AG20443 (cell line): ENCODE measurements around the gene RAD51B.
A peak's percentile ranks its signal among the peaks of the same experiment; 100 is the strongest.
"Not testable (repeated sequence)": the region's sequence is repeated elsewhere in the genome, so short reads cannot be mapped to it uniquely, and the experiment has no call there.

ENCODE experiments used
- DNase-seq: peaks from one replicate; pipeline ENCODE4 v3.0.0; 2012; ENCODE audit warnings: low spot score, mixed read lengths

The RAD51B gene

DNA sequence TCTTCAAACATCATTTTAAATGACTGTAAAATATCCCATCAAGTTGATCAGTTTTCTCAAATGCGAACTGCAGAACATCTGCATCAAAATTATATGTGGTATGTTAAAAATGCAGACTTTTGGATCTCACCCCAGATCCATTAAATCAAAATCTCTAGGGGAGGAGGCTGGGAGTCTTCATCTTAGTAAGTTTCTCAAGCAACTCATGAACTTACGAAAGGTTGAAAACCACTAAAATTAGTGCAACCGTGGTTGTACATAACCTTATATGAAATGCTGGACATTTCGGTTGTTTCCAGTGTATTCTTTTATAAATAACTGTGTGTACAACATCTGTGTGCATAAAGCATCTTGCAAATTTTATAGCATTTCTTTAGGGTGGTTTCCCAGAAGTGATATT is 934.1 kb downstream of the RAD51B start:
- peak; percentile 32 for DNase-seq

DNA sequence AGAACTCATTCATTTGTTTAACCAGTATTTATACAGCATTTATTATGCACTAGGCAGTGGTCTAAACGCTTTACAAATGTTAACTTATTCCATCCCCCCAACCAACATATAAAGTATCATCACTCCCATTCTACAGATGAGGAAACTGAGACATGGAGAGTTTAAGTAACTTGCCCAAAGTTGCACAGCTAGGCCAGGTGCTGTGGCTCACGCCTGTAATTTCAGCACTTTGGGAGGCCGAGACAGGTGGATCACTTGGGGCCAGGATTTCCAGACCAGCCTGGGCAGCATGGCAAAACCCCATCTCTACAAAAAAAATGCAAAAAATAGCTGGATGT is 935.4 kb downstream of the RAD51B start:
- no peak for DNase-seq

DNA sequence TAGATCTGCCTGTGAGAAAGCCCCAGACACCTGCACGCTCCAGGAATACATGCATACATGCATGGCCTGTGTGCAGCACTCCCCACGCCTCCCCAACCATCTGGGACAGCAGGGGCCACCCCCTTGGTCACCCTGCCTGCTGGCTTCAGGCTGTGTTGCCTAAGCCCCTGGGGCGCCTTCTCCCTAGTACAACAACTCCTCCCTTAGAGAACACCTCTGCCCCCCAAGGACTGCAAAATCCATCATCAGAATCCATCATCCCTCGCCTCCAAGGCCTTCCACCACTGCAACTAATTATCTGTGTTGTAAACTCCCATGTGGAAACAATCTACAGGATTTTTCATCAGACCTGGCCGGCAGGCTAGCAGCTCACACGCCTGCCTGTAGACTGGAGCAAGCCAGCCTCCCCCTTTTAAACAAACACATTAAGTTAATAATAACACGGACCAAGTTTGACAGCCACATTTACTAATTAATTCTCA is 936.5 kb downstream of the RAD51B start:
- peak; percentile 75 for DNase-seq

DNA sequence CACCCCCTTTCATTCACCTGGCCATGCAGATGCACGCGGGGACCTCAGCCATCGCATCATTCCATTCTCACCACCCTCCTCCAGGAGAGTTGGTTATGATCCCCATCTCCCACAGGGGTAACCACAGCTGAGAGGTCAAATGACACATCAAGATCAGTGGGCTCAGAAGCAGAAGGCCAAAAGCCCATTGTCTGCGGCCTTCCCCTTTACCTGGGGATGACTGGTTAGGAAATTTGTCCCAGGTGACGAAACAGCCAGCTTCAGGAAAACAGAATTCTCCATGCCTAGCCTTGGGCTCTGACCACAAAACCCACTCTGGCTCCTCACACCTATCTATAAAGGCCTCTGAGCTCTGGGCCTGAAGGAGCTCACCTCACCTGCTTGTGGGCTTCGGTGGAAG is 937.2 kb downstream of the RAD51B start:
- no peak for DNase-seq

DNA sequence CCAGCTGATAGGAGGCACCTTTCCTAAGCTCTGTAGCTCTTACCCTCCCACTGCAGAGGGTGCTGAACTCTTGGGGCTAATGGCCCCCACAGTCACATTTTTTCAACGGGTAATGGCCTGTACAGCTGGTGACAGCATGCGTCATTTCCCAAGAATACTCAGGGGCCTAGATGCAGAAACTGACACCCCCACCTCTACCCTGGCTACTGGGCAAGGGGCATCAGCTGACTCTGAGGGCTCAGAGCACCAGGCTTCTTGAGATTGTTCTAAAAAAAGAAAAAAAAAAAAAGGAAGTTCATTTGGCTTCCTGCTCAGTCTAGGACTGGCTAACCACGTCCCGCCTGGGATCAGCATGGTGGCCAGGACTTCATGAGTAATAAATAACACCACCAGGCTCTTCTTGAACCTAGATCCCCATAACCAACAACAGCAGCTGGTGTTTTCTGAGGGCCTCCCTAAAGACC is 938.1 kb downstream of the RAD51B start:
- DNase-seq, result peak; percentile 53

DNA sequence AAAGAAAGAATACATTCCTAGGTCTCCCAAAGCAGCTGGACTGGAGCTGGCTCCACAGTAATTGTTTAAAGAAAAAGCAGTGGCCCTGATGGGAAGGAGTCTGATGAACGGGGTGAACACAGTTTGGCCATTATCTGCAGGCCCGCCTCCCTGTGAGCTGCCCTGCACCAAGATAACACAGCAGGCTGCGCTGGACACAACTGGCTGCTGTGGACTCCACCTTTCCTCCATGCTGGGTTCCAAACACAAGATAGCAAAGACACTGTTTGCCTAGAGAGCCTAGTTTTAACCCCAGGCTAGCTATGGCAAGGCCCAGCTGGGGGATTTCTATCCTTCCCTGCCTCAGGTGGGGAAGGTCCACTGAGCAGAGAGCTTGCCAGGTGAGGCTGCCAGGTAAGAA is 938.7 kb downstream of the RAD51B start:
- no peak for DNase-seq

DNA sequence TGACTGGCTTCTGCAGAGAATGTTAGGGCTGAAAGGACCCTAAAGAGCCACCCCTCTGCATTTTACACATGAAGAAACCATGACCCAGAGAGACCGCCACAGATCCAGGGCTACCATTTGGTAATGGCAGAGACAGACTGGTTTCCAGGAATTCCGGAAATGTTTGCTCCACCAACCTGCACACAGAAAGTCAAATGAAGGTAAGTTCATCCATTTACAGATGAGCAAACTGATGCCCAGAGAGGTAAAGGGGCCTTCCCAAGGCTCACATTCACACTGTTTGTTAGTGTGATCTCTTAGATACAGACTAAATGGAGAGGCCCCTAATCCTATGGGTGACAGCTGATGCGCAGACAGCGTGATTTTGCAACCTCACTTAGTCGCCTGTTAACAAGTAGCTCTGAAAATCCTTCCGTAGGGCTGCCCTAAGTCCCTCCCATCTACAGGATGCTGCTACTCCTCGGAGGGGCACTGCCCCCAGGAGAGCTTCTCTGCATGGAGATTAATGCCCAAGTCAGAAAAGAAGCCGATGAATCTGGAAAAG is 939.5 kb downstream of the RAD51B start:
- DNase-seq, result no peak

DNA sequence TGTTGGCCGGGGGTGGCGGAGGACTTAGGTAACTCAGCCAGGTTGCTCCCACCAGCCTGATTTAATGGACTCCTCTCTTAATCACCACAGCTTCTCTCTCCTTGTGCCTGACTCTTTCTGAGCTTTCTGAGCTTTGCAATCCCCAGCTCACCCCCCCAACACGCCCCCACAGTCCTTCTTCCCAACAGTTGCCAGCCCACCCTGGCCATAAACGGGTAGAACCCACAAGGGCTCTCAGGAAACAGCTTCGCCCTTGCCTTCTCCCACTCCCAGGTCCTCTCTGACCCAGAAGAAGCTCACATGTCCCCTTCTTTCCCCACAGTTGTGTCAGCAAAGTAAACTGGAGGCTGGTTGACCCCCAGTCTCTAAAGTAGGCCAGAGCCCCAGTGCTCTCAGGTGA is 940.4 kb downstream of the RAD51B start:
- no peak for DNase-seq

DNA sequence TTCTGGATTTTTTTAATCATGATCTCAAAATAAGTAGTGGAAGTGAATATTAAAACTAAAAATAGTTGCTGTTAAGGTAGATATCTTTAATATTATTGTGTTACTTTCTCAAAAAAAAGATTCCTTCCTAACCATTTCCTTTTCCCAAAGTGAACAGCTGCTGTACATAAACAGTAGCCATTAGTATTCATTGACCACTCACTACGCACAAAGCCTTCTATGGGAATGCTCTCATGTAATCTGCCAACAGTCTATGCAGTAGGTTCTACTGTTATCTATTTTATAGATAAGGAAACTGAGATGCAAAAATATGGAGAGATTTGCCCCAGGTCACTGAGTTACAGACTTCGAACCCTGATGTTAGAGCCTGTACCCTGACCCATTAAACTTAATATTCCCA is 941.2 kb downstream of the RAD51B start:
- DNase-seq, result no peak

DNA sequence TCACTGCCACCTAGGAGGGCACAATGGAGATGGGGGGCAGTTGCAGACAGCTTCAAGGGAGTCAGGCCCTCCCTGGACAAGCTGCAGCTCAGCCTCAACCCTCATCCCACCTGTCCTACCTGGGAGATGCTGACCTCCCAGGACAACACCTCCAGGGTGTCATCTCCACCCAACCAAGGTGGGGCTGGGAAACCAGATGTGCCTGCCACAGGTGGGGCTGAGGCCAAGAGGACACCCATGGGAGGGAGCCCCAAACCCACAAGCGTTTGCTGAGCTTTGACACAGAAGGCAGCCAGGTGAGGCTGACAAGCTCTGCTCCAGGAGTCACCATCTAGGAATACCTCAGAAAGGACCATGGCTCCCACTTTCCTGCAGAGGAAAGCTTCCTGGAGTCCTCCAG is 941.8 kb downstream of the RAD51B start:
- DNase-seq, result no peak

DNA sequence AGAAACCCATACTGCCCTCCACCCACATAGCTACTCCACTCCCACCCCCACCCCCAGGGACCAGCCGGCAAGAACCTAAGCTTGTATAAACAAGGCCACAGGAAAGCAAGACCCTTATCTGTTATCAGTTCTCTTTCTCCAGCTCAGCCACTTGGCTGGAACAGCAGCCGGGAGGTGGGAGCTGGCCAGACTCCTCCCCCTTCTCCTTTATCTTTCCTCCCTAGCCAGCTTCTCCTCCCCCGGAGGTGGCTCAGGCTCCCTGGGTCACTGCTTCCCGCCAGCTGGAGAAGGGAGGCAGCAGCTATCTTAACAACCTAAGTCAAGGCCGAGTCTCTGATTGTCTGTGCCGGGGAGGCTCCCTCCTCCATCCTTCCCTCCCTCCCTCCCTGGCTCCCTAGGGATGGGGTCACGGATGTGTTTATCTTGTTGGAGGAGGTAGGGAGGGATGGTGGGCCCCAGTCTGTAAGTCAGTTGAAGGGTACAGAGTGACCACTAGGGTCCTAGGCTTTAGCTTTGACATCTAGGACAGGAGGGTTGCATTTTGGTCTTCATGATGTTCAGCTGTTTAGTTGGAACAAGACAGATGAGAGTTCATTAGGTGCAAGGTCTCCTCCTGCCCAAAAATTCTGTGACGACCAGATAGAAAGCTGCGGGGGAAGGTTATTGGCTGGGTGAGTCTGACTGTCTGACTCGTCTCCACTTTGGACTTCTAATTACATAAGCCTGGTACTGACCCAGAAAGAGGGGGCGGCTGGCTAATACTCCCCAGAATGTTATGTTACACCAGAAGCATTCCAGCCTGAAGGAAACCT is 943.6 kb downstream of the RAD51B start:
- peak; percentile 82 for DNase-seq

DNA sequence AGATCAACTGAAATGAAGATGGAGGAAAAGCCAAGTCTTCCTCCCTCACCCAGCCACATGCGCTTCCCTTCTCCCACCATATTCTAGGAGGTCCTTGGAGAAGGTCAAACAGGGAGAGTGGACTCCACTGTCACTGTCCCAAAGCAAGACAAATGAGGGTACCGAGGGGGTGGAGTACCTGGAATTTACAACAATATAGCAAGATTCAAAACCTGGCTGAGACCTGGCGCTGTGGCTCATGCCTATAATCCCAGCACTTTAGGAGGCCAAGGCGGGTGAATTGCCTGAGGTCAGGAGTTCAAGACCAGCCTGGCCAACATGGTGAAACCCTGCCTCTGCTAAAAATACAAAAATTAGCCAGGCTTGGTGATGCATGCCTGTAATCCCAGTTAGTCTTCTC is 944.3 kb downstream of the RAD51B start:
- DNase-seq, result not testable (repeated sequence)

DNA sequence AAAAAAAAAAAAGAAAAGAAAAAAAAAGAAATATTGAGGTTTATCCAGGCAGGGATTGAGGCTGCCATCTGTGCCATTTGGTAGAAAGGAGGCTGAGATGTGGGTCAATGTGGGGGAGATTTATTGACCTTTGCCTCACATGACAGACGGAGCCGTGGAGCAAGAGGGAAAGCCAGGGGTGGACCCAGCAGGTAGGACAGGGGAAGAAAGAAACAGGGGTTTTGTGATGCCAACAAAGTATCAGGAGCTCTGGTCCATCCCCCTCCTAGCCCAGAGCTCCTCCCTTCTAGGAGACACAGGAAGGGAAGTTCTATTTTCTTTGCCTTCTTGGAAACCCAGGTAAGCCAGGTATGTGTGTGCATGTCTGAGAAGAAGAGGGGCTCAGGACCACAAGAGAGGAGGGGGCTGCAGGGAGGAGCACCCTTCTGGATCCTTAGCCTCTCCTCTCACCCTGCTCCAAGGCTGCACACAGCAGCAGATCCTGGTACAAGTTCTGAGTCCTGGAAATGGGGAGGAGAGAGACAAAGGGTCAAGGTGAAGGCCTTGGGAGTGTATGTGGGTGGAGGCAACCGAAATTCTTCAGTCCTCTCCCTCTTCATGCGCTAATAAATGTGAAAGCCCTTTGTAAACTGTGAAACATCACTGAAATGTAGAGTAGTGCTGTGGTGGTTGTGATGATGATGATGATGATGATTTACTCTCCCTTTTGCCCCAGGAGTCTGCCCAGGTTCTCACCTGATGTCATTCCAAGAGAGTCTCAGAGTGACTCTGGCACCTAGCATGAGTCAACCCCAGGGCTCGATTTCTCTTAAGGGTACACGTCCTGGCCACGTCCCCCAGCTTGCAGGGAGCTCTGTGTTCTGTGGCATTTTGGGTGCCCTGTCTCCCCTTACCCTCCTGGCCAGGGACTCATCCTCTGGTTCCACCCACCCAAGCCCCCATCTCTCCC is 947.0 kb downstream of the RAD51B start:
- no peak for DNase-seq

DNA sequence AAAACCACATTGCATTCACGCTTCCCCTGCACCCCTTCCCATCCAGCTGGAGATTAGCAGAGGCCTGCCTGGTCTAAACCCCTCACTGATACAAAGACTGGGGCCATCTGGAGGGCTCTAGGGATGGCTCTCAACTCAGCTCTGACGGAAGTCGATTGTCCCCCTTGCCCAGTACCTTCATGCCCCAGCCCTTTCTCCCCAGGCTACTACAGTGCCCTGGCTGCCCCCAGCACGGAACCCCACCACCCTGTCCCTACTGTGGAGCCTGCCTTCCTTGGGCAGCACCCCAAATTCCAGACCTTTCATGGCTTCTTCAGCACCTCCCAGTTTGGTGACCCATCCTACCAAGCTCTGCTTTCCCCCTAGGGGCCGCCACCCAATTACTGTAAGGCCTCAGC is 947.7 kb downstream of the RAD51B start:
- DNase-seq, result no peak

DNA sequence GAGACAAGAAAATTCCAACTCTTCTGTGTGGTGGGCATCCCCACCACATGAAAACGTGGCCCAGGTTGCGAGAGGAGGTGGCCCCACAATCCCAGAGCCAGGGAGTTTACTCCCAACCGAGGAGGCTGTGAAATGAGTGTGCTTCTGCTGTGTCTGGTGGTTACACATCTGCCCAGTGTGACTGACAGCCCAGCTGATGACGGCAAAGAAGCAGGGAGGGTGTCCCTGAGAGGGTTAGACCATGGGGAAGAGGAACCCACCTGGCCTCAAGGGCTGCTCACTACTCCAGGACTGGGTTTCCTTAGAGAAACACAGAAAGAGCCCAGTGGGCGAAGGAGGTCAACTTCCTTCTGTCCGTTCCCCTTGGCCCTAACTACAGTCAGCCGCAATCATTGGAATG is 948.7 kb downstream of the RAD51B start:
- DNase-seq, result no peak

DNA sequence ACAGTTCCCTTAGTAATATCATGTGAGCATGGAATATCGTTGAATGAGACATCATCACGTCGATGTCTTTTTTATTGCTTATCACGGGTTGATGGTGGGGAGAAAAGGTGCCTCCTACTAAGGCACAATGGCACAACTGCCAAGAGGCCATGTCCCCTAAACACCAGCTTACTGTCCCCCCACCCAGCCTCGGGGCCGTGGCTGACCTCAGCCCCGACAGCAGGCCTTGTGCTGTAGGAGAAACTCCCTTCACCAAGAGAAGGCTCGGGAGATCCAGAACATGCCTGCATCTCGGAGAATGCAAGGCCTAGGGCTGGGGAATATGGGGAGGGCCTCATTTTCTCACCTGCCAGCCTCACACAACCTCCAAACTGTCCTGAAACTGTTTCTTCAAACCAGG is 950.5 kb downstream of the RAD51B start:
- DNase-seq, result no peak

DNA sequence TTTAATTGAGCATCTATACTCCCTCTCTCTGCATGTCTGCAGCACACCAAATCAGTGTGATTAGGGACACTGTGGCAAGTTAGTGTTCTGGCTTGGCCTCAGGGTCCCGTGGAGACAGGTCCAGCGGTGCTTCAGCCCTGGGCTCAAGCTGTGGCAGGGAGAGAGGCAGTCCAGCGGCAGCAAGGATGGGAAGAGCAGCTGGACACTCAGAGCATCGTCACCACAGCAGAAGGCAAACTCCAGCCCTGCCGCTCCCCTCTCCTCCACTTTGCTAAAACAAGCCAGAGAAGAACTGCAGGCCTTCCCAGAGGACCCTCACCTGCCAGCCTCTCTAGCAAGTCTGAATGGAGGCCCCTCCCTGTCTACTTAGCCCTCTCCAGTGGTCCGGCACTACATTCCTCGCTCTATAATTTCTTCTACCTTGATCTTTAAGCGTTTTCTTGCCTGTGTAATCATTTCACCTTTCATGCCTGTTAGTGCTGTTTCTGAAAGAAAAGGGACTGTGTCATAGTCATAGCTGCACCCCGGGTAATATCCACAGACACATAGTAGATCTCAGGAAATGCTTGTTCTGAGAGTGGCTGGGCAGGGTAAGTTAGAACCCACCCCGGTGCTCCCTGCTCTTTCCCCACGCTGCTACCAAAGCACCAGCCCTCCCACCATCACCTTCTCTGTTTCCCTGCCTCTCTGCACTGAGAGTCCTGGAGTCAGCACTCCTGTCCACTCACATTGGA is 951.1 kb downstream of the RAD51B start:
- no peak for DNase-seq

DNA sequence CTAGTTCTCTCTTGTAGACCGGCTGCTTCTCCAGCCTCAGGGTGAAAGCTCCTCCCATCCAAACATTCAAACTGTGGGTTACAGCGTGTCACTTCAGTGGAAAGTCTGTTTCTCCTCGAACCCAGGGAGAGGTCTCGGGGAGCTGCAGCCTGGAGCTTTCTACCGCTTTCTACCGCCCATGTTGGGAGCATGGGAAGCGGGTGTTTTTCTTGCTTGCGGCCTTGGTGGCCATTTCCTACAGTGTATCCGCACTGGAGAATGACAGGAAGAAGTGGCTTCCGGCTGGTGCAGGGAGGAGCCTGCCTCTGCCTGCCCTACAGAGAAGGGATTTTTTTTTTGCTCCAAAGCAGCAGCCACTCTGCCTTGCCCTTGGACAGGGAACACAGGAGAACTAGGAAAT is 952.1 kb downstream of the RAD51B start:
- no peak for DNase-seq

DNA sequence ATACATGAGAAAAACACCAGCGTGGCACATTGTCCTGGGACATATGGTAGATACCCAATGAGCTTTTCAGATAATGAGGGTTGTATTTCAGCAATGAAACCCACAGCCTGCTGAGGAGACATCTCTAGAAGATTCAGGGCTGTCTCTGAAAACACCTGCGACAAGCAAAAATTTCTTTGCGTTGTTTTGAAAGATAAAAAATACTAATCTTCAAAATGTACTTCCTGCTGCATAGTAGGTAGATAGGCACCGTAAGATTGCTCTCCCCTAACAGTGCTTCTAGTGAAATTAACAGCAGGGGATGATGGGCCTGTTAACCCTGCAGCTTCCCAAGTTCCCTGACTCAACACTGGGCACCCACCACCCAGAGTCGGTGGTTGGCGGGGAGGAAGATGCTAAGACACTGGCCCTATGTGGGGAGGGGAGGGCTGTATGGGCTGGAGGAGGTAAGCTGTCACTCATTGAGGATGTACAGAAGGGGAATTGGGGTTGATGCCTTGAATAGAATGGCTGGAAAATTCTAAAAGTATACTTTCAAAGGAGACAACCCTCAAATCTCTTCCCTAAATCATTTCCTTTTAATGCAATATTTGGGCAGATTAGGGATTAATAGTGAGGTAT is 953.3 kb downstream of the RAD51B start:
- DNase-seq, result no peak

DNA sequence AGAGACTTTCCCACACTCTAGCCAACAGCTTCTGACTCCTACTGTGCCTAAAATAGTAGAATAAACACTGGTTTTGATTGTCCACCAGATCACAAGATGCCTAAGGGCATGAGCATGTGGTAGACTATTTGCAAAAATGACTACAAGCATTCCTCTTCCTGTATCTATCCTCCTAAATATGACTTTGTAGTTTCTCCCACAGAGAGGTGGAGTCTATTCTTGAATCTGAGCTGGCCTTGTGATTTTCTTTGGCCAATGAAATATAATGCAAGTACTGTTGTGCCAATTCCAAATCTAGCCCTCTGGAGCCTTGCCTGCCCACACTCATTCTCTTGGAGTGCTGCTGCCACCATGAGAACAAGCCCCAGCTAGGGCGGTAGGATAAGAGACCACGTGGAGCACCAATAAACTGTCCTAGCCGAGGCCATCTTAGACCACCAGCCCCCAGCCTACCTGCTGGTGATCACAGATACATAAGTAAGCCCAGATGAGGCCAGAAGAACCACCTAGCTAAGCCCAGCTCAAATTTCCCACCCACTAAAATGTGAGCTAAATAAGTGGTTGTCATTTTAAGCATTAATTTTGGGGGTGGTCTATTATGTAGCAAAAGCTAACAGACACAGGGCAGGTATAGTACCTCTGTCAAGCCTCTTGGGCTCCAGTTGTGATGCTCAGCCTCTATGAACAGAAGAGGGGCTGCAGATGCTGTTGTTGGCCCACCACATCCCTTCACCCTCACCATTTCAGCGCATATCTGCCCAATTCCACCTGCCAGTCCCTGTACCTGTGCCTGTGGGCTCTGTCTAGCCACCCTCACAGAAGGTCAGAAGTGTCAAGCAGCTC is 955.4 kb downstream of the RAD51B start:
- peak; percentile 71 for DNase-seq
